Measurements from ENCODE around the gene LNX1.

- no peak for TF ChIP-seq ZNF274 (IDR thresholded peaks at IDR 0.05; ENCODE audit: low read depth, low read length)
- TF ChIP-seq YY1 (IDR thresholded peaks at IDR 0.05; ENCODE audit: insufficient read depth, insufficient read length): no peak
Observed at GRCh38 chr4:53522334-53522733, 69.0 kb downstream of the LNX1 start.
